HepG2 (cell line): ENCODE data around the gene KCNJ13. TPM values are rescaled to one million over a fixed set of nuclear protein-coding genes. Genes with fewer than 3 reads are reported as not detected.

Experiments used
- ATAC-seq: fragments of 200-7000 bp; cut with Tn5 transposase; 3 replicates; pipeline ENCODE4 v1.9.1; 2020; ENCODE audit warnings: mild to moderate bottlenecking, moderate library complexity
- BruUV-seq: library from RNA; stranded (reverse); fragments of 400-500 nt; replicated peaks from 2 replicates; lab custom pipeline; 2021; lab: Mats Ljungman, UMichigan
- CTCF ChIA-PET: fragments of 300-600 bp; formaldehyde crosslinking; extraction: SDS; loops from one replicate; lab custom pipeline; 2021; ENCODE audit warnings: low total read pairs, inconsistent platforms, low intra/inter-chr PET ratio; lab: Yijun Ruan, JAX
- POLR2A ChIA-PET: fragments of 350-600 bp; sonication (Branson Sonifier 250); formaldehyde crosslinking; loops from one replicate; lab custom pipeline; 2020; ENCODE audit warnings: antibody characterized with exemption, inconsistent platforms; lab: Yijun Ruan, JAX
- DNase-seq: peaks from one replicate; pipeline ENCODE4 v3.0.0-alpha.2; 2015; ENCODE audit warnings: low spot score
- FAIRE-seq: peaks from 3 replicates; lab custom pipeline; 2011; peaks lifted over from hg19 to GRCh38; lab: Jason Lieb, UNC
- H2AFZ ChIP-seq: one replicate; pipeline ENCODE4 v1.6.1; 2011; ENCODE audit warnings: low read length, inconsistent platforms
- H3K27ac ChIP-seq: fragments of 300-600 bp; 3 replicates; pipeline ENCODE4 v1.8.0; 2011; ENCODE audit warnings: mixed run types, mild to moderate bottlenecking, mixed read lengths, low read length, inconsistent platforms; ENCODE audit not compliant: insufficient read depth; ENCODE audit errors: extremely low read length
- H3K27me3 ChIP-seq, 2 experiments: fragments of 200-600 bp in 1 of 2; 2 replicates in 1 of 2; 3 replicates in 1 of 2; pipeline versions ENCODE4 v1.6.0 to v1.8.0; 2011; ENCODE audit warnings: low read length in 2 of 2, mild to moderate bottlenecking in 2 of 2, moderate library complexity in 2 of 2, inconsistent platforms in 1 of 2; ENCODE audit not compliant: insufficient read depth in 2 of 2, control insufficient read depth in 1 of 2
- H3K36me3 ChIP-seq, 2 experiments: fragments of 200-600 bp in 1 of 2; replicated peaks in 1 of 2; 2 replicates in 1 of 2; 3 replicates in 1 of 2; pipeline versions ENCODE4 v1.5.1 to v1.8.0; 2011; ENCODE audit warnings: low read length in 2 of 2, inconsistent platforms in 1 of 2; ENCODE audit not compliant: insufficient read depth in 2 of 2, control insufficient read depth in 1 of 2
- H3K4me1 ChIP-seq: 2 replicates; pipeline ENCODE4 v1.5.1; 2012; ENCODE audit warnings: low read length, inconsistent platforms; ENCODE audit not compliant: insufficient read depth
- H3K4me2 ChIP-seq: 2 replicates; pipeline ENCODE4 v1.6.0; 2011; ENCODE audit warnings: low read depth, low read length, inconsistent platforms
- H3K4me3 ChIP-seq, 3 experiments: fragments of 200-600 bp in 1 of 3; sonication (generic), shearing (Covaris generic) in 1 of 3; replicated peaks in 1 of 3; 2 replicates each; pipeline ENCODE4 v1.5.1; 2011 to 2016; ENCODE audit warnings: low read length in 3 of 3, inconsistent platforms in 2 of 3, low read depth in 2 of 3, mild to moderate bottlenecking in 2 of 3, control low read depth in 1 of 3, mixed read lengths in 1 of 3; ENCODE audit not compliant: insufficient read depth in 1 of 3
- H3K79me2 ChIP-seq: one replicate; pipeline ENCODE4 v1.6.1; 2011; ENCODE audit warnings: low read length, inconsistent platforms; ENCODE audit not compliant: insufficient read depth
- H3K9ac ChIP-seq: 2 replicates; pipeline ENCODE4 v1.6.0; 2011; ENCODE audit warnings: mild to moderate bottlenecking, low read depth, low read length, inconsistent platforms; ENCODE audit not compliant: insufficient read depth
- H3K9me3 ChIP-seq: 2 replicates; pipeline ENCODE4 v1.5.1; 2012; ENCODE audit warnings: mild to moderate bottlenecking, low read length
- H4K20me1 ChIP-seq: 2 replicates; pipeline ENCODE4 v1.6.0; 2011; ENCODE audit warnings: inconsistent platforms, mild to moderate bottlenecking, low read length, moderate library complexity; ENCODE audit not compliant: insufficient read depth
- ELF1 ChIP-seq: sonication (generic); formaldehyde crosslinking; IDR thresholded peaks from 2 replicates; pipeline ENCODE4 v1.4.0; 2020; ENCODE audit warnings: missing genetic modification reagents
- MIER2 ChIP-seq: IDR thresholded peaks from 2 replicates; pipeline ENCODE4 v1.6.1; 2016; ENCODE audit warnings: missing biosample characterization, missing genetic modification reagents
- NCOA1 ChIP-seq: sonication (generic); formaldehyde crosslinking; IDR thresholded peaks from 2 replicates; pipeline ENCODE4 v1.9.0; 2021; ENCODE audit warnings: missing genetic modification reagents
- PAWR ChIP-seq: sonication (generic); formaldehyde crosslinking; IDR thresholded peaks from 2 replicates; pipeline ENCODE4 v1.4.0; 2020; ENCODE audit warnings: missing genetic modification reagents, mild to moderate bottlenecking, borderline replicate concordance
- RCOR2 ChIP-seq: IDR thresholded peaks from 2 replicates; pipeline ENCODE4 v1.6.1; 2016; ENCODE audit warnings: missing biosample characterization, missing genetic modification reagents
- RXRA ChIP-seq: sonication (generic); formaldehyde crosslinking; IDR thresholded peaks from 2 replicates; pipeline ENCODE4 v1.5.1; 2020; ENCODE audit warnings: missing genetic modification reagents
- TBP ChIP-seq: sonication (generic); formaldehyde crosslinking; IDR thresholded peaks from 2 replicates; pipeline ENCODE4 v1.5.0; 2020; ENCODE audit warnings: missing genetic modification reagents
- TP53 ChIP-seq: sonication (generic); formaldehyde crosslinking; conservative IDR thresholded peaks from 2 replicates; pipeline ENCODE4 v1.4.0; 2020; ENCODE audit warnings: missing genetic modification reagents
- ZNF30 ChIP-seq: sonication (generic); formaldehyde crosslinking; IDR thresholded peaks from 2 replicates; pipeline ENCODE4 v1.5.0; 2020; ENCODE audit warnings: mild to moderate bottlenecking, missing genetic modification reagents
- ZNF850 ChIP-seq: sonication (generic); formaldehyde crosslinking; conservative IDR thresholded peaks from 2 replicates; pipeline ENCODE4 v1.9.0; 2021; ENCODE audit warnings: mild to moderate bottlenecking, missing genetic modification reagents
- WGBS: methylation state at CpG from one replicate; pipeline ENCODE4 v1.1.6; 2017; ENCODE audit warnings: low lambda C conversion rate; 5-methylcytosine and 5-hydroxymethylcytosine counted together
- in situ Hi-C: cut with HindIII; loops from 2 replicates; pipeline ENCODE4 v1.10.0; 2017; ENCODE audit warnings: low pct_unique_long_range_greater_than_20kb; ENCODE audit not compliant: extremely low pct_ligation_motif_present
- intact Hi-C: fragments of 100-400 bp; cut with micrococcal nuclease; formaldehyde crosslinking; loops from one replicate; pipeline ENCODE4 v1.10.0; 2022; ENCODE audit not compliant: unreplicated experiment
- polyA plus RNA-seq, 8 experiments: library from polyadenylated mRNA; depleted of rRNA in 3 of 8; stranded (reverse) in 7 of 8; unstranded in 1 of 8; fragments of >200 nt; fragmentation: Illumina TruSeq in 4 of 8; extraction: Trizol in 4 of 8; gene quantifications; 2 replicates each; pipeline versions ENCODE4 v1.2.1 to v1.2.3, GENCODE V29; 2011 to 2016; ENCODE audit warnings: low read depth in 4 of 8, missing spikeins in 1 of 8, mixed read lengths in 1 of 8; ENCODE audit not compliant: insufficient read depth in 1 of 8
- total RNA-seq, 5 experiments: library from RNA; depleted of rRNA; stranded (reverse); fragments of >200 nt; fragmentation: Illumina TruSeq; extraction: Trizol; gene quantifications; 2 replicates each; pipeline ENCODE4 v1.2.3, GENCODE V29; 2016; ENCODE audit warnings: low read depth in 1 of 5
- TF ChIP-seq, protein P1 (sequence below): sonication (generic); formaldehyde crosslinking; IDR thresholded peaks from 2 replicates; pipeline ENCODE4 v1.8.0; 2022; ENCODE audit warnings: low read depth, missing genetic modification reagents
- TF ChIP-seq, protein P2 (sequence below), 2 experiments: sonication (generic) in 1 of 2; formaldehyde crosslinking in 1 of 2; IDR thresholded peaks; 2 replicates each; pipeline versions ENCODE4 v1.5.1 to v1.6.1; 2011 to 2020; ENCODE audit warnings: borderline replicate concordance in 1 of 2, low read depth in 1 of 2, low read length in 1 of 2, mild to moderate bottlenecking in 1 of 2, missing genetic modification reagents in 1 of 2, moderate library complexity in 1 of 2

Gene KCNJ13
- total and polyA plus RNA-seq, 2 of the 13 experiments (the other 11 are each of a cell fraction or from before 2014, with no cell fraction given): not detected

DNA sequence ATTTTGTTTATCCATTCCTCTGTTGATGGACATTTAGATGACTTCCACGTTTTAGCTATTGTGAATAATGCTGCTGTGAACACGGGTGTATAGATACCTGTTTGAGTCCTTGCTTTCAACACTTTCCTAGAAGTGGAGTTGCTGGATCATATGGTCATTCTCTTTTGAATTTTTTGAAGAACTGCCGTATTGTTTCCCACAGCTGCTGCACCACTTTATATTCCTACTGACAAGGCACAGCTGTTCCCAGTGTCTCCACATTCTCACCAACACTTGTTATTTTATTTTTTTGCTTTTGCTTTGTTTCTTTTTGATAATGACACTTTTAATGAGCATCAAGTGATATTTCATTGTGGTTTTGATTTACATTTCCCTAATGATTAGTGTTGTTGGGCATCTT, 41.4 kb upstream of the KCNJ13 start:
- Histone ChIP-seq H3K36me3 (peaks cover 23 to 78% of the 10 kb centered on the region in 2 experiments), H3K4me1 (no peaks in the 10 kb centered on the region), H2AFZ (no peak overlapping the region), H3K79me2 (no peaks in the 10 kb centered on the region), H3K9ac (no peak overlapping the region), H3K27me3 (no peaks in the 10 kb centered on the region), H3K4me2 (no peak overlapping the region), H3K27ac (no peak overlapping the region), H4K20me1 (no peaks in the 10 kb centered on the region), H3K4me3 (no peak overlapping the region), H3K9me3 (no peaks in the 10 kb centered on the region)
- WGBS: 97% methylated on average over 3 of the region's 3 CpGs
- BruUV-seq: no TSS peak
- ATAC-seq (no peak), FAIRE-seq (no peak), DNase-seq (no peak)
- intact Hi-C loops: no loop called here
- POLR2A ChIA-PET: no interaction called here
- in situ Hi-C loops: no loop called here
- TF ChIP-seq ZNF30 (CRISPR knock-in tag) (no peak), NCOA1 (CRISPR knock-in tag) (no peak), MIER2 (CRISPR knock-in tag) (no peak), RCOR2 (no peak), TBP (CRISPR knock-in tag) (no peak), RXRA (CRISPR knock-in tag) (no peak), ZNF850 (no peak), TP53 (no peak), PAWR (no peak), ELF1 (no peak)
- TF ChIP-seq, protein P1, sequence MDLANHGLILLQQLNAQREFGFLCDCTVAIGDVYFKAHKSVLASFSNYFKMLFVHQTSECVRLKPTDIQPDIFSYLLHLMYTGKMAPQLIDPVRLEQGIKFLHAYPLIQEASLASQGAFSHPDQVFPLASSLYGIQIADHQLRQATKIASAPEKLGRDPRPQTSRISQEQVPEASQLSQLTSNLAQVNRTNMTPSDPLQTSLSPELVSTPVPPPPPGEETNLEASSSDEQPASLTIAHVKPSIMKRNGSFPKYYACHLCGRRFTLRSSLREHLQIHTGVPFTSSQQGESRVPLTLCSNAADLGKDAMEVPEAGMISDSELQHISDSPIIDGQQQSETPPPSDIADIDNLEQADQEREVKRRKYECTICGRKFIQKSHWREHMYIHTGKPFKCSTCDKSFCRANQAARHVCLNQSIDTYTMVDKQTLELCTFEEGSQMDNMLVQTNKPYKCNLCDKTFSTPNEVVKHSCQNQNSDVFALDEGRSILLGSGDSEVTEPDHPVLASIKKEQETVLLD (CRISPR knock-in tag): no peak
- TF ChIP-seq, protein P2, sequence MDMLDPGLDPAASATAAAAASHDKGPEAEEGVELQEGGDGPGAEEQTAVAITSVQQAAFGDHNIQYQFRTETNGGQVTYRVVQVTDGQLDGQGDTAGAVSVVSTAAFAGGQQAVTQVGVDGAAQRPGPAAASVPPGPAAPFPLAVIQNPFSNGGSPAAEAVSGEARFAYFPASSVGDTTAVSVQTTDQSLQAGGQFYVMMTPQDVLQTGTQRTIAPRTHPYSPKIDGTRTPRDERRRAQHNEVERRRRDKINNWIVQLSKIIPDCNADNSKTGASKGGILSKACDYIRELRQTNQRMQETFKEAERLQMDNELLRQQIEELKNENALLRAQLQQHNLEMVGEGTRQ (IDR thresholded peaks at IDR 0.05; ENCODE audit: low read depth, low read length): no peak
- TF ChIP-seq, protein P2 (CRISPR knock-in tag; IDR thresholded peaks at IDR 0.05; ENCODE audit: borderline replicate concordance): no peak
- CTCF ChIA-PET: no interaction called here
